ENCODE data around the gene BEST3.
A peak's percentile ranks its signal among the peaks of the same experiment; 100 is the strongest.
"Not testable (repeated sequence)": the region's sequence is repeated elsewhere in the genome, so short reads cannot be mapped to it uniquely, and the experiment has no call there.

BEST3 gene

DNA sequence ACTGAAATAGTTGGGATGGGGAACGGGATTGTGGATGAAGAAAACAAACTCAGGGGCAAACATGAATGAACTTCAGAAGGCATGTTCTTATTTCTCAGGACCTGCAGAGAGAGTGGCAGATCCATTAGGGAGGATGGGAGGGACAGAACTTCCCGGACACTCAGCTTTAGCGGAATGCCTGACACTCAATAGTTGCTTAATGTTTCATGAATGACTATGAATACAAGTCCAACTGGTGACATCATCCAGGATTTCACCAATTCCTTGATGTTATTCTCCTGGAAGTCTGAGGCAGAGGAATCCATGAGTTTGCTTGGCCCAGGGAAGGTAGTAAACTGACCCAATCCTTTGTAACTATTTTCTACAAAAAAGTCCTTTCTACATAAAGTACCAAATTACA, 50.6 kb downstream of the BEST3 start:
- DNase-seq (ENCODE audit: low read depth) = no peak

DNA sequence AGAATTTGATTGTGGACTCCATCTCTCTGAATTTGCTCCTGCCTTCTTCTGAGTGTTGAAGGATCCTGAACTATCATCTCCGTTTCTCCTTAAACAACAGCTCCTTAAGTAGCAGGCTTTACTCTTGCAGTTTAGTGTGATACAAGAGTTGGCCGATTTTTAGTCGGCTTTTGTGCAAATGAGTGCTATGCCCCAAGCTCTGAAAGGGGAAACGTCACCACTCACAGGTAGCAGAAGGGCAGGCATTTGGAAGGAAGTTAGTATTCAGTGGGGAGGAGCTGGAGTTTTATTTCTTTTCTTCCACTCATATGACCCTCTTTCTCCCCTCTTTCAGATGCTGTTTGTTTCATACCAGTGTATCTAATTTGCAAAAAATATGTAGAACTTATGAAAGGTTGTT, 51.9 kb downstream of the BEST3 start:
- DNase-seq (ENCODE audit: low read depth) = no peak

DNA sequence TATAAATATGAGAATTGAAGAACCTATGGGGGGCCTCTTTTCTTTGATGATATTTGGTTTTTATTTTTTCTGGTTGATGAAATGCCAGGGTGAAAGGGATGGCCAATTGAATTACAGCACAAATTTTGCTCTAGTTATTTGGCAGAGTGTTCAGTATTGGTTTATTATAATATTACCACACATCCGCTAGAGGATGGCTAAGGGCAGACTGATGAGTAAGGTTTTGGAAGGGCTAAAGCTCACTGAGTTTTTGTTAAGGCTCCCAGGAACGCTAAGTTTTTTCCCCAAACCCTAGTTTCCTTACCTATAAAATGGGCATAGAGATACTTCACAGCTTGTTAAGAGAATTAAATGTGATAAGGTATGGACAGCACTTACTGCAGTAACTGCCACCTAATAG, 54.1 kb downstream of the BEST3 start:
- no peak for DNase-seq (ENCODE audit: low read depth)

DNA sequence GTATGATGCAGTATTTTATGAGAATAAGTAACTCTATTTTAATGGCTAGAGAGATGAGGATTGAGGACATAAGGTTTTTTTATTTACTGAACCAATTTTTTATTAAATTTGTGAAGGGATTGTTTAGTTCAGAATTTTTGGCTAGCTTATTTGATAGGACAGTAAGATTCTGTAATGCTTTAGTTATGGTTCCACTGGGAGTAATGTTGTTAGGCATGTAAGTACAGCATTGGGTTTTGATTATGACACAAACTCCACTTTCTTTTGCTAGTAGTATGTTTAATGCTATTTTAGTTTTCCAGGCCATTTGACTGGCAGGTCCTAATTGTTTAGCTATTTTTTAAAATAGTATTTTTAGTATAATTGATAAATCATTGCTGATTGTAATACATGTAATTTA, 54.6 kb downstream of the BEST3 start:
- no peak for DNase-seq (ENCODE audit: low read depth)

DNA sequence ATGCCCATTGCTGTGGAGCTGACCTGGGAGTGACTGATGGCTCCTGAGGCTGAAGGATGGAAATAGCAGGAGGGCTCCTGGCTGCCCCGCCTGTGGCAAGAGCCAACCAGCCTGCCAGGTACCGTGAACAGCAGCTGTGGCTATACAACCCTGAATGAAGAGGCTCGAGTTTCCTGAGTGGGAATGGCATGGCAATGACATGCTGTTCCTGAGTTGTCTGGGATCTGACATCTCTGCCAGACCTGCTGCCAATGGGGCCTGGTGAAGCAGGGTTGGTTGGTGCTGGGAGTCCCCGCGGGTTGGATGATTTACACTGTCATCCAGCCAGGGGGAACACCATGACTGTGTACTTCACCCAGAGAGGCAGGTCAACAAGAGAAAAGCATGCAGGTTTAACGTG, 56.6 kb downstream of the BEST3 start:
- DNase-seq (ENCODE audit: low read depth) = no peak

DNA sequence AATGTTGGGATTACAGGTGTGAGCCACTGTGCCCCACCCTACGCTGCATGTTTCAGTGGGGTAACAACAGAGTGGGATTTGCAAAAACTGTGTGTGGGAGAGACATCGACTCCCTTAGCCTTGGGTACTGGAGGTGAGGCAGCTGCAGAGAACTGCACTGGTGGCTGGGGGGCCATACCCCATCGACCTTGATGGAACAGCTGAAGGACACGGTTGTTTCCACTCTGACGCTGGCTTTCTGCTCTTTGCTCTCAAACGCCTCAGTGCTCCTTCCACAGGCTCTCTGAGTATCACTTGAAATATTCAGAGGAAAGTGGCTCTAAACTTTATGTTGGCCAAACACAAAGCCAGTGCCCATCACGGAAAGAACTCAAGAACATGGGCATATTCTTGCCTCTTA, 57.6 kb downstream of the BEST3 start:
- no peak for DNase-seq (ENCODE audit: low read depth)

DNA sequence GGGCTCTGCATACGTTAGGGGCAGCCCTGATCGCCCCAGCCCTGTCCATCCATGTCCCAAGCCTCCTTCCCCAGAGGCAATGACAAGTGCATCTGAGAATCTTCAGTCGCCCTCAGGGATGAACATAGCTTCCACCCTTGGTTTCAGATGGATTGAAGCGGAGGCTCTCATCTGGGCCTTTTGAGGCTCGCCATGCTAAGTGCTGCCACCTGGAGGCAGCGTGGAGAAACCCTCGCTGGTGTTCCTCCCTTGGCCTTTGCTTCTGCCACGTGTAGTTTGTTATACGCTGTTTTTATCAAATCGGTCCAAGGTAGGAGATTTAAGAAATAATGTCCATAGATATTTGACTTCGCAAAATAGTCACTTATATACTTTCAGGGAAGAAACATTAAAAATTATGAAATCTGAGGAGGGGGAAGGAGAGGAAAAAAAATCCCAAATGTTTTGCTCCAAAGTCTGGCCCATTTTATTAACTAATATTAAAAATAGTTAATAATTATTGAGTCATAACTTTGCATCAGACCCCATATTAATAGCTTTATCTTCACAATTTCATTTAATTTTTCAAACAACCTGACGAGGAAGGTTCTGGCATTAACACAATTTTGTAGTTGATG, 59.6 kb downstream of the BEST3 start:
- DNase-seq (ENCODE audit: low read depth) = peak; percentile 24

DNA sequence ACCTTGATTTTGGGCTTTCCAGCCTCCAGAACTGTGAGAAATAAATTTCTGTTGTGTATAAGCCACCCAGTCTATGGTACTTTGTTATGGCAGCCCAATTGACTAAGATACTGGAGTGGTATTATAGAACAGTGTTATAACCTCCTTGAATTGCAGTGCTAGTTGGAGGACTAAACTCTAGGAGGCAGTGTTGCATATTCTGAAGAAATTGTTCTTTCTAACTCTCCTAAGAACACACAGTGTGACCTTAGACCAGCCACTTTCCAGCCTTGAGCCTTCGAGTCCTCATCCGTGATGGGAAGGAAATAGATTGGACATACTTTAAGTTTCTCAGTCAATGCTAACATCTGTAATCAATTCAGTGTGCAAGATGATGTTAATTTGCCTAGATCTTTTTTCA, 66.0 kb downstream of the BEST3 start:
- no peak for DNase-seq (ENCODE audit: low read depth)

DNA sequence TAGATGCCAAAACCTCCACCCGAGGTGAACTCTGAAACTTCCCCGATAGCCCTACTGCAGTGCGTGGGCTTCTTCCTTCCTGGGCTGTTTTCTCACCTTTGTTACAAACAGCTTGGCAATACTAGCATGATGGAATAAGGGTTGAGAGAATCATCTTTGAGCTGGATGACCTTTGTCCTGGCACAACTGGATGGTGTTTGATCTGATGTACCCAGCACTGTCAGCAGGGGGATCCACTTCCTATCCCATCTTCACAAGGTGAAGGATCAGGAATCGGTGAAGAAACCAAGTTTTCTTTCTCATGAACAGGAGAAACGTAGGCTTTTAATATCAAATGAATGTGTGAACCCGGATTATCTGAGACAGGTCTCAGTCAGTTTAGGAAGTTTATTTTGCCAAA, 68.9 kb downstream of the BEST3 start:
- no peak for DNase-seq (ENCODE audit: low read depth)

DNA sequence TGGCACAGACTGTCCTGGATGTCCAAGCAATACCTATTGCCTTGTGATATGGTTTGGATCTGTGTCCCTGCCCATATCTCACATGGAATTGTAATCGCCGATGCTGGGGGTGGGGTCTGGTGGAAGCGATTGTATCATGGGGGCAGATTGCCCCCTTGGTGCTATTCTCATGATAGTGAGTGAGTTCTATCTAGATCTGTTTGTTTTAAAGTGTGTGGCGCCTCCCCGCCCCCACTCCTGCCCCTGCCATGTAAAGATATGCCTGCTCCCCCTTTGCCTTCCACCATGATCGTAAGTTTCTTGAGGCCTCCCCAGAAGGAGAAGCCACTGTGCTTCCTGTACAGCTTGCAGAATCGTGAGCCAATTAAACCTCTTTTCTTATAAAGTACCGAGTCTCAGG, 71.6 kb downstream of the BEST3 start:
- no peak for DNase-seq (ENCODE audit: low read depth)

DNA sequence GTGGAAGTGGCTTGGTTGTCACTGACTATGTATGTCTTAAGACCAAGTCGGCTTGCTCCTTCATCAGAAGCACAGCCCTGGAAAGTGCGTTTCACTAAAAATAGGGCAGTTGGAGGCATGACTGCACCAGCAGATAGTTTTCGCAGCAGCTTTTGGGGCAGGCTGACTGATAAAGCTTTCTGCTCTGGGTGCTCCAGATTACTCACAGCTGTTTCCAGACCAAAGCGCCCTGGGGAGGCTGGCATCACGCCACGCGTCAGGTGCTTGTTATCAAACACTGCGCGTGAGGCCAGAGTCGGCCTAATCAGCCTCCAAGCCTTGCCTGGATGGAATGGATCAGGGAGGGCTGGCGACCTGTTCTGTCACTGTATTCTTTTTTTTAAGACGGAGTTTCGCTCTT, 75.1 kb downstream of the BEST3 start:
- no peak for DNase-seq (ENCODE audit: low read depth)

DNA sequence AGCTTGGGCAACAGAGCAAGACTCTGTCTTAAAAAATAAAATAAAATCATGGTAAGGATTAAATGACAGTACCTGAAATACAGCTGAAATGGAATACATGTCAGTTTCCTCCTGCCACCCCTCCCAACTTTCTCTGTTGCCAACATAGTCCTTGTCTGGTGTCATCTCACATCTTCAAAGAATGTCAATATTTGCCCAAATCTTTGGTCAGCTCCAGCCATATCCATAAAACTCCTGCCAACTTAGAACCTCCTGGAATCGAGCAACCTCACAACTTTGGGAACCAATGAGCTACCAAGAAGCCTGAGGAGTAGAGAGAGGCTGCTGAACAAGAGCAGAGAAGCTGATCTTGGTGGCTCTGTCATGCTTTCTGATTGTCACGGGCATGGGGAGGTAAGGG, 77.6 kb downstream of the BEST3 start:
- DNase-seq (ENCODE audit: low read depth) = no peak

DNA sequence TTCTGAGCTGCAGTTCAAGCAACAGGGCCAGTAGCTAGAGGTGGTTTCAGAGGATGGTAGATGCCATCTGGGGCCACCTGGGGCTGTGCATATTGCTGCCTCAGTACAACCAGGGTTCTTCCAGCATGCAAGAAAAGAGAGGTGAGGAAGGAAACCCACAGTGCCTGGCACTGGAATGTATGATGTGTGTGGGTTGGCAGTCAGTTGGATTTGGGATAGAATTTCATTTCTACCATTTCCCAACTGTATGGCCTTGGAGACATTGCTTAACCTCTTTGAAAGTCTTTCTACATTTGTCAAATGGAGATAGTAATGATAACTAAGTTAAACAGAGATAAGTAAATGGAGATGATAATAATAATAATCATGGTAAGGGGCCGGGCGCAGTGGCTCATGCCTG, 78.2 kb downstream of the BEST3 start:
- DNase-seq (ENCODE audit: low read depth) = no peak

DNA sequence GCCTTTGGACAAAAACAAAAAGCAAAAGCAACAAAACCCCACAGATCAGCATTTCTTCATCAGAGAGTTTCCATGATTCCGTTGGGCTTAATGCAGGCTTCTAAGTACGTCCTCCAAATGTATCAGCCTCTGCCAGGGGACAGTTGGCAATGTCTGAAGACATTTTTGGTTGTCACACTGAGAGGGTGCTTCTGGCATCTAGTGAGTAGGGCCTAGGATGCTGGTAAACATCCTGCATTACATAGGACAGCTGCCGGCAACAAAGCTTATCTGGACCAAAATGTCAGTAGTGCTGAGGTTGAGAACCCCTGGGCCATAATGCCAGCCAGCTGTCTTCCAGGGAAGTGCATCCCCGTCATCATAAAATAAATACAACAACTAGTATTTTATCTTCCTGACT, 79.0 kb downstream of the BEST3 start:
- DNase-seq (ENCODE audit: low read depth) = no peak

DNA sequence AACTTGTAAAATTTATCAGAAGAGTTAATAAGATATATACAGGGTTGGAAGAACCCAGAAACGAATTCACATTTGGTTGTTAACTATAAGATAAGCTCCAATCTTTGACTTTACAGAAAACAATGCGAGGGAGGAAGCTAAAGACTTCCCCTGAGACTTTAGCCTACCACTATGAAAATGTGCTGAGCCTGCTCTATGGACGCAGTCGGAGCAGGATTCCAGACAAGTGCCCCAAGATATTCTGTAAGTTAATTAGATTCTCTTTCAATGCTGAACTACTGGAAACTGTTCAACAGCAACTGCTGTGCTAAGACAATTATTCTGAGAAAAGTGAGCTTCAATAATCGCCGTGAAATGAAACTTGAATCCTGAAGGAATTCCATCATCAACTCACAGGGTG, 80.1 kb downstream of the BEST3 start:
- no peak for DNase-seq (ENCODE audit: low read depth)

DNA sequence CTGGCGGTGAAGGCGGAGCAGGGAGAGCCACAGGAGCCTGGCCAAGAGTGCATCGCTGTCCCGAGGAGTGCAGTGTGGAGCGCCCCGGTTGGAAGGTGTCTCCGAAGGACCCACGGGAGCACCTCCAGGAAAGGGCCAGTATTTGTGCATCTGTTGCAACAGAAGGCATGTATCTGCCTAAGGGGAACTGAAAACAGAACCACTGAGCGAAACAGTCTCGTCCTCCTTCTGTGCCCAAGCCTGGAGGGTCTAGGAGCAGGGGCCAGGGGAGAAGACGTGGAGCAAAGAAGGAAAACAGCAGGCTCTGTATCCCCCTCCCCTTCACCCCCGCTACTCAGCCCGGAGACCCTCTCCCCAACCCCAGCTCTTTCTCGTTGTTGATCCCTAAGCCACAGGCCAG, 83.1 kb downstream of the BEST3 start:
- DNase-seq (ENCODE audit: low read depth) = no peak

DNA sequence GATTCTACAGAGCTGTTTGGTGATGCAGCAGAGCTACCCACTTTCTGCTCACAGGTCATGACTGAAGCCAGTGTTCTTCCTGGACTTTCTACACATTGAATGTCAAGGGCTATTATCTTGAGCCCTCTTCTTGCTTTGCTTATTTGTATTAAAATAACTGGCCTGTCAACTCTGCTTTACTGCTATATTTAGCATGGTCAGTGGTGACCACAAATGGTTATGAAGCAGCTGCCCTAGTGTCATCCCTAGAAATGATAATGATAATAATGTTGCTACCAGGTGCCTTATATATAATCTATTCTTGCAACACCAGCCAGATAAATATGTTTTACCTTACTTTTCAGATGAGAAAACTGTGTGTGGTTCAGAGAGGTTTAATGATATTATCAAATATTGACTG, 85.8 kb downstream of the BEST3 start:
- DNase-seq (ENCODE audit: low read depth) = no peak

DNA sequence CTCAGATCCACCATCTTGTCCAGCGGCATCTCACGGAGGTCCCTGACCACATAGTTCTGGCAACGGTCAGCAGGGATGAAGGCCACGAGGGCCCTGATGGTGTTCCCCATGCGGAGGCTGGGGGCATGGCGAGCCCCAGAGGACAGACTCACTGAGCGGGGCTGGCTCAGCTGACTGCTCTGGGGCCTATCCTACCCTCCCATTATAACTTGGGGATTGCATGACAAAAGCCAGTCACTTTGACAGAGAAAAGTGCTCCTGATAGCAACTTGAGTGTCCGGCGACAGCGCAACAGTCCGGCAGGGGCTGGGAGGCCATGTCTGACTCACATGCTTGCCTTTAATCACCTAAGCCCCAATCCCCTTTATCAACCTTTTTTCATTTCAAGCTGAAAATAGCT, 88.4 kb downstream of the BEST3 start, which contains the start of gene LRRC10:
LRRC10 (minus strand) TSS at position 179 of the 400 bp plus-strand sequence; CDS start at position 110, 69 bp downstream.
- DNase-seq (ENCODE audit: low read depth) = no peak

DNA sequence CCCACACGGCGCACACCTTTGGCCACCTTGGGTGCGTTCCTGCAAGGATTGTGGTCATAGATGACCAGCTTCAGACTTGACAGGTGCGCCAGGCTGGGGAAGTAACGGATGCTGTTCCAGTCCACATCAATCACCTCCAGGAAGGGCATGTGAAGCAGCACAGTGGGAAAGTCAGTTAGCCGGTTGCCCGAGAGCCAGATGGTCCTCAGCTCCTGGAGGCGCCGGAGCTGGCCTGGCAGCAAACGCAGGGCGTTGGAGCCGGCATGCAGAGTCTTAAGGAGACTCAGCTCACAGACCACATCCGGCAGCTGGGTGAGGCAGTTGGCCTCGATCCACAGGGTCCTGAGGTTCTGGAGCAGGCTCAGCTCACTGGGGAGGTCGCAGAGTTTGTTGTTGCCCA, 89.0 kb downstream of the BEST3 start:
- no peak for DNase-seq (ENCODE audit: low read depth)

DNA sequence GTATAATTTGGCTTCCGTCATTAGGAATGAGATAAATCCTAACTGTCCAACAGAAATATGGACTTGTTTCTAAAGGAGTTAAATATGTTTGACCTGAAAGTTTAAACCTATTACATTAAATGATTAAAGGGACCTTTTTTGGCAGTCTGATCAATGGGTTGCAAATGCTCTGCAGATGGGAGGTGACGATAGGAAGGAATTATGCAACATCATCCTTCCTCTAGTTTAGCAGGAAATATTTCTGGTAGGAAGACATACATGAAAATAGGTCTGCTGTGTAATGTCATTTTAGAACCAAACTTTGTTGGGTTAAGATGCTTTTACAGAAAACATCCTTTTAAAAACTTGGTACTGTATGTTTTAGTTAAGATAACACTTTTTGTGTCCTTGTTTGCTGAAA, 91.0 kb downstream of the BEST3 start:
- no peak for DNase-seq (ENCODE audit: low read depth)

DNA sequence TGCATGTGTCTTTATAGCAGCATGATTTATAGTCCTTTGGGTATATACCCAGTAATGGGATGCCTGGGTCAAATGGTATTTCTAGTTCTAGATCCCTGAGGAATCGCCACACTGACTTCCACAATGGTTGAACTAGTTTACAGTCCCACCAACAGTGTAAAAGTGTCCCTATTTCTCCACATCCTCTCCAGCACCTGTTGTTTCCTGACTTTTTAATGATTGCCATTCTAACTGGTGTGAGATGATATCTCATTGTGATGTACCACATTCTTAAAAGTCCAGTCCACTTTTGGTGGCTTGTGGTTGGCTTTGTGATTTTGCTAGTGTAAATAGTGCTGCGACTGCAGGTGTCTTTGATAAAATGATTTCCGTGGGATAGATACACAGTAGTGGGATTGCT, 94.8 kb downstream of the BEST3 start:
- DNase-seq (ENCODE audit: low read depth) = not testable (repeated sequence)

Measured in stimulated activated CD8-positive, alpha-beta memory T cell treated with anti-CD3 and anti-CD28 coated beads, Interleukin-12 subunit alpha, Interleukin-12 subunit beta, amount 100 ng/mL, for 1 hour (primary cell).